Measurements from ENCODE around the gene OR4M1. TPM values are rescaled to one million over a fixed set of nuclear protein-coding genes. Genes with fewer than 3 reads are reported as not detected.
"Not testable (repeated sequence)": the region's sequence is repeated elsewhere in the genome, so short reads cannot be mapped to it uniquely, and the experiment has no call there.

OR4M1 gene
- total and polyA plus RNA-seq, 2 donors (not counting 1 experiment from before 2014, with no cell fraction given): not detected

DNA sequence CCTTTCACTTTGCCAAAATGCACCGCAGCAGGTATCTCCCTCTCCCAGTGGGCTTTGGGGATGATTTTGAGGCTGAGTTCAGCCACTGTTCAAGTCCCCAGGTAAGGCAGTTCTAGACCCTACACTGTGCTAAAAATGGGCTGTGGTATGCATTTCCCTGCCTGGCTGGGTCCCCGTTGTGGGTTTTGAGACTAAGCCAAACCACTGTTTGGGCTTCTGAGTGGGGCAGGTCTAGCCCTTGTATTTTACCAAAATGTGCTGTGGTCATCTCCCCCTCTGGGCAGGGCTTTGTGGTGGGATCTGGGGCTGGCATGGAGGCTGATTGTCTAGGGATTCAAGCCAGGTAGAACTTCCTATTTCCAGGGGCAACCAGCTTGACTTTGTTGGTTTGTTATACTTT, 43.5 kb upstream of the OR4M1 start:
- Histone ChIP-seq H3K27ac (ENCODE audit: low read length in 2 of 2) (no peak overlapping the region), H3K27me3 (replicated peaks in 1 of 4; ENCODE audit: control extremely low read depth in 1 of 4, control insufficient read depth in 3 of 4, insufficient read depth in 4 of 4, low read length in 3 of 4) (no peaks in the 10 kb centered on the region), H3K9me3 (ENCODE audit: control extremely low read depth in 1 of 3, control insufficient read depth in 2 of 3, insufficient read depth in 1 of 3, low read length in 2 of 3) (peaks cover 0 to 9% (median 5%) of the 10 kb centered on the region in 3 donors), H3K79me2 (ENCODE audit: control insufficient read depth, insufficient read depth, low read length) (no peaks in the 10 kb centered on the region), H4K20me1 (ENCODE audit: control insufficient read depth, insufficient read depth, low read length, poor library complexity, severe bottlenecking) (no peaks in the 10 kb centered on the region), H3K9ac (ENCODE audit: low read length) (no peak overlapping the region), H3K4me2 (replicated peaks; ENCODE audit: low read depth, low read length, poor library complexity, severe bottlenecking) (no peak overlapping the region), H2AFZ (ENCODE audit: insufficient read depth, low read depth, low read length, poor library complexity, severe bottlenecking) (no peak overlapping the region), H3K4me1 (ENCODE audit: control insufficient read depth in 2 of 2, insufficient read depth in 2 of 2, low read length in 2 of 2) (no peaks in the 10 kb centered on the region), H3K36me3 (replicated peaks in 1 of 2; ENCODE audit: control extremely low read depth in 1 of 2, control insufficient read depth in 1 of 2, extremely low read depth in 1 of 2, insufficient read depth in 2 of 2, low read length in 1 of 2) (no peaks in the 10 kb centered on the region), H3K4me3 (ENCODE audit: control extremely low read depth in 1 of 5, extremely low read depth in 1 of 5, insufficient read depth in 1 of 5, low read depth in 2 of 5, low read length in 4 of 5) (no peak overlapping the region)
- 64% methylated on average over 2 of the region's 2 CpGs for WGBS (ENCODE audit: insufficient coverage)
- Mint-ChIP-seq H3K27ac (no peak overlapping the region), H3K9me3 (ENCODE audit: insufficient read depth) (no peaks in the 10 kb centered on the region), H3K4me1 (no peaks in the 10 kb centered on the region), H3K4me3 (no peak overlapping the region), H3K27me3 (no peaks in the 10 kb centered on the region)
- TF ChIP-seq EZH2 (IDR thresholded peaks at IDR 0.05; ENCODE audit: borderline replicate concordance, insufficient read depth, low read depth, low read length, poor library complexity, severe bottlenecking): no peak
- TF ChIP-seq, protein P1, sequence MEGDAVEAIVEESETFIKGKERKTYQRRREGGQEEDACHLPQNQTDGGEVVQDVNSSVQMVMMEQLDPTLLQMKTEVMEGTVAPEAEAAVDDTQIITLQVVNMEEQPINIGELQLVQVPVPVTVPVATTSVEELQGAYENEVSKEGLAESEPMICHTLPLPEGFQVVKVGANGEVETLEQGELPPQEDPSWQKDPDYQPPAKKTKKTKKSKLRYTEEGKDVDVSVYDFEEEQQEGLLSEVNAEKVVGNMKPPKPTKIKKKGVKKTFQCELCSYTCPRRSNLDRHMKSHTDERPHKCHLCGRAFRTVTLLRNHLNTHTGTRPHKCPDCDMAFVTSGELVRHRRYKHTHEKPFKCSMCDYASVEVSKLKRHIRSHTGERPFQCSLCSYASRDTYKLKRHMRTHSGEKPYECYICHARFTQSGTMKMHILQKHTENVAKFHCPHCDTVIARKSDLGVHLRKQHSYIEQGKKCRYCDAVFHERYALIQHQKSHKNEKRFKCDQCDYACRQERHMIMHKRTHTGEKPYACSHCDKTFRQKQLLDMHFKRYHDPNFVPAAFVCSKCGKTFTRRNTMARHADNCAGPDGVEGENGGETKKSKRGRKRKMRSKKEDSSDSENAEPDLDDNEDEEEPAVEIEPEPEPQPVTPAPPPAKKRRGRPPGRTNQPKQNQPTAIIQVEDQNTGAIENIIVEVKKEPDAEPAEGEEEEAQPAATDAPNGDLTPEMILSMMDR (IDR thresholded peaks at IDR 0.05): no peak
- CTCF ChIA-PET: no interaction called here
- POLR2A ChIA-PET: no interaction called here
- intact Hi-C loops (cut with micrococcal nuclease): no loop called here
- ATAC-seq (ENCODE audit: low read depth) (no peak), DNase-seq (no peak)

DNA sequence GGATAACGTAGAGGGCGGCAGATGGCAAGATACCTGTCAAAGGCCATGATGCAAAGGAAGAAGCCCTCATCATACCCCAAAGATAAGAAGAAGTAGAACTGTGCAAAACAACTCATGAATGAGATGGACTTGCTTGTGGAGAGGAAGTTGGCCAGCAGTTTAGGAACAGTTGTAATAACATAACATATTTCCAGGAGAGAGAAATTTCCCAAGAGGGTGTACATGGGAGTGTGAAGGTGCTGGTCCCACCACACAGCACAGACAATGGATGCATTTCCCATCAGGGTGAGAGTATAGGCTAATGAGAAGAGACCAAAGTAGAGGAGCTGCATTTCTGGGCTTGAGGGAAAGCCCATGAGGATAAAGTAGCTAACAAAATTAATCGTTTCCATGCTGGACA, 39.4 kb upstream of the OR4M1 start:
- DNase-seq; H3K9me3 Mint-ChIP-seq (ENCODE audit: insufficient read depth); H3K27ac Mint-ChIP-seq; H3K36me3 ChIP-seq (replicated peaks in 1 of 2; ENCODE audit: control extremely low read depth in 1 of 2, control insufficient read depth in 1 of 2, extremely low read depth in 1 of 2, insufficient read depth in 2 of 2, low read length in 1 of 2); intact Hi-C loops (cut with micrococcal nuclease); H3K4me2 ChIP-seq (replicated peaks; ENCODE audit: low read depth, low read length, poor library complexity, severe bottlenecking); H3K27me3 Mint-ChIP-seq; H2AFZ ChIP-seq (ENCODE audit: insufficient read depth, low read depth, low read length, poor library complexity, severe bottlenecking); H3K9ac ChIP-seq (ENCODE audit: low read length); H3K27ac ChIP-seq (ENCODE audit: low read length in 2 of 2); H3K9me3 ChIP-seq (ENCODE audit: control extremely low read depth in 1 of 3, control insufficient read depth in 2 of 3, insufficient read depth in 1 of 3, low read length in 2 of 3); POLR2A ChIA-PET; CTCF ChIA-PET; H3K4me3 Mint-ChIP-seq; H4K20me1 ChIP-seq (ENCODE audit: control insufficient read depth, insufficient read depth, low read length, poor library complexity, severe bottlenecking); H3K4me1 Mint-ChIP-seq; ATAC-seq (ENCODE audit: low read depth); H3K79me2 ChIP-seq (ENCODE audit: control insufficient read depth, insufficient read depth, low read length); H3K27me3 ChIP-seq (replicated peaks in 1 of 4; ENCODE audit: control extremely low read depth in 1 of 4, control insufficient read depth in 3 of 4, insufficient read depth in 4 of 4, low read length in 3 of 4); H3K4me1 ChIP-seq (ENCODE audit: control insufficient read depth in 2 of 2, insufficient read depth in 2 of 2, low read length in 2 of 2); H3K4me3 ChIP-seq (ENCODE audit: control extremely low read depth in 1 of 5, extremely low read depth in 1 of 5, insufficient read depth in 1 of 5, low read depth in 2 of 5, low read length in 4 of 5): not testable (repeated sequence)
- no CpG with 5 or more reads among the region's 3 CpGs for WGBS (ENCODE audit: insufficient coverage)
